ENCODE results near the gene FOXP1. TPM values are rescaled to one million over a fixed set of nuclear protein-coding genes. Genes with fewer than 3 reads are reported as not detected.

FOXP1 gene
- polyA plus RNA-seq, 1 experiment = 56.6 TPM

GRCh38 chr3:71144525-71145253, 438.8 kb downstream of the FOXP1 start:
- Histone ChIP-seq H3K9me3 (ENCODE audit: control insufficient read depth, insufficient read depth, low read length) (0 out of 2 replicates have a peak, but pooled peaks cover 3% of the 10 kb centered on the region), H3K4me3 (ENCODE audit: low read depth, low read length) (no peak overlapping the region), H3K27me3 (ENCODE audit: control insufficient read depth, insufficient read depth, low read length) (no peaks in the 10 kb centered on the region), H3K27ac (ENCODE audit: low read depth, low read length) (no peak overlapping the region)
- CTCF ChIA-PET = no interaction called here
- no peak for TF ChIP-seq CTCF (IDR thresholded peaks at IDR 0.05; ENCODE audit: low read depth, low read length)
- DNase-seq (ENCODE audit: low read depth, low spot score) = no peak
- POLR2A ChIA-PET = no interaction called here

- CTCF ChIA-PET = interaction anchor here (1.0 kb wide), 1 partner anchor 8 kb away, joined by 3 read pairs; no protein-coding TSS in a partner anchor
- H3K27me3 ChIP-seq (ENCODE audit: control insufficient read depth, insufficient read depth, low read length) = no peaks in the 10 kb centered on the region
- H3K4me3 ChIP-seq (ENCODE audit: low read depth, low read length) = no peak overlapping the region
- POLR2A ChIA-PET = no interaction called here
- TF ChIP-seq CTCF (IDR thresholded peaks at IDR 0.05; ENCODE audit: low read depth, low read length) = no peak
- 0 out of 2 replicates have a peak, but pooled peaks cover 3% of the 10 kb centered on the region for H3K9me3 ChIP-seq (ENCODE audit: control insufficient read depth, insufficient read depth, low read length)
- no peak for DNase-seq (ENCODE audit: low read depth, low spot score)
- H3K27ac ChIP-seq (ENCODE audit: low read depth, low read length) = no peak overlapping the region
Observed at GRCh38 chr3:71143493-71143892, 440.0 kb downstream of the FOXP1 start.

- POLR2A ChIA-PET = no interaction called here
- Histone ChIP-seq H3K4me3 (ENCODE audit: low read depth, low read length) (no peak overlapping the region), H3K9me3 (ENCODE audit: control insufficient read depth, insufficient read depth, low read length) (0 out of 2 replicates have a peak, but pooled peaks cover 3% of the 10 kb centered on the region), H3K27ac (ENCODE audit: low read depth, low read length) (no peak overlapping the region), H3K27me3 (ENCODE audit: control insufficient read depth, insufficient read depth, low read length) (no peaks in the 10 kb centered on the region)
- TF ChIP-seq CTCF (IDR thresholded peaks at IDR 0.05; ENCODE audit: low read depth, low read length) = no peak
- no peak for DNase-seq (ENCODE audit: low read depth, low spot score)
- CTCF ChIA-PET = interaction anchor here (1.0 kb wide), 1 partner anchor 9 kb away, joined by 3 read pairs; no protein-coding TSS in a partner anchor
Observed at GRCh38 chr3:71142441-71143161, 440.9 kb downstream of the FOXP1 start.

- POLR2A ChIA-PET = interaction anchor here (0.8 kb wide), 1 partner anchor 9 kb away, joined by 3 read pairs; no protein-coding TSS in a partner anchor
- Histone ChIP-seq H3K27me3 (ENCODE audit: control insufficient read depth, insufficient read depth, low read length) (no peaks in the 10 kb centered on the region), H3K9me3 (ENCODE audit: control insufficient read depth, insufficient read depth, low read length) (0 out of 2 replicates have a peak, but pooled peaks cover 3% of the 10 kb centered on the region), H3K27ac (ENCODE audit: low read depth, low read length) (no peak overlapping the region), H3K4me3 (ENCODE audit: low read depth, low read length) (no peak overlapping the region)
- CTCF ChIA-PET = no interaction called here
- no peak for TF ChIP-seq CTCF (IDR thresholded peaks at IDR 0.05; ENCODE audit: low read depth, low read length)
- no peak for DNase-seq (ENCODE audit: low read depth, low spot score)
Observed at GRCh38 chr3:71140477-71140876, 443.1 kb downstream of the FOXP1 start.

- TF ChIP-seq CTCF (IDR thresholded peaks at IDR 0.05; ENCODE audit: low read depth, low read length) = no peak
- ChIA-PET POLR2A (no interaction called here), CTCF (no interaction called here)
- H3K9me3 ChIP-seq (ENCODE audit: control insufficient read depth, insufficient read depth, low read length) = 0 out of 2 replicates have a peak, but pooled peaks cover 3% of the 10 kb centered on the region
- H3K27me3 ChIP-seq (ENCODE audit: control insufficient read depth, insufficient read depth, low read length) = no peaks in the 10 kb centered on the region
- no peak overlapping the region for H3K4me3 ChIP-seq (ENCODE audit: low read depth, low read length)
- no peak for DNase-seq (ENCODE audit: low read depth, low spot score)
- H3K27ac ChIP-seq (ENCODE audit: low read depth, low read length) = no peak overlapping the region
Observed at GRCh38 chr3:71139496-71139895, 444.0 kb downstream of the FOXP1 start.

Measured in AG04450 (cell line).